Testis (tissue), 3 donors: ENCODE results near the gene FGFBP2. TPM values are rescaled to one million over a fixed set of nuclear protein-coding genes. Genes with fewer than 3 reads are reported as not detected.

Experiments
- DNase-seq: peaks from one replicate; pipeline ENCODE4 v3.0.0-alpha.2; 2019
- H3K27ac ChIP-seq, 2 donors: fragments of 200-600 bp; sonication (generic); one replicate each; pipeline ENCODE4 v1.5.1; 2019
- H3K27me3 ChIP-seq: fragments of 200-600 bp; sonication (generic); one replicate; pipeline ENCODE4 v1.5.1; 2019
- H3K36me3 ChIP-seq: fragments of 200-600 bp; sonication (generic); one replicate; pipeline ENCODE4 v1.5.1; 2017; ENCODE audit warnings: low read depth; ENCODE audit errors: missing control alignments
- H3K4me1 ChIP-seq: fragments of 200-600 bp; sonication (generic); one replicate; pipeline ENCODE4 v1.5.1; 2019
- H3K4me3 ChIP-seq, 2 donors: fragments of 200-600 bp; sonication (generic); one replicate each; pipeline ENCODE4 v1.5.1; 2017 to 2019
- H3K9me3 ChIP-seq: fragments of 200-600 bp; sonication (generic); one replicate; pipeline ENCODE4 v1.5.1; 2017
- POLR2A ChIP-seq: fragments of 450-650 bp; IDR thresholded peaks from one replicate; pipeline ENCODE4 v1.6.1; 2017; ENCODE audit warnings: antibody characterized with exemption, mild to moderate bottlenecking, moderate library complexity
- WGBS, 2 donors: methylation state at CpG; one replicate each; pipeline ENCODE4 v1.1.5; 2018; 5-methylcytosine and 5-hydroxymethylcytosine counted together
- intact Hi-C: fragments of 100-400 bp; cut with DNase I; formaldehyde crosslinking; loops from one replicate; pipeline ENCODE4 v1.15.1; 2023; ENCODE audit warnings: low total_unique reads
- polyA plus RNA-seq: library from polyadenylated mRNA; stranded (reverse); fragments of 350-450 nt; fragmentation: Illumina TruSeq; extraction: RNeasy Lipid Tissue Mini Kit (QIAGEN cat#74804); gene quantifications from one replicate; pipeline ENCODE4 v1.2.3, GENCODE V29; 2014; ENCODE audit warnings: low read depth, low replicate concordance; ENCODE audit not compliant: insufficient read depth
- total RNA-seq, 2 donors: library from RNA; depleted of rRNA; stranded (reverse); fragments of >200 nt; gene quantifications; one replicate each; pipeline ENCODE4 v1.2.3, GENCODE V29; 2016
- TF ChIP-seq, protein P1 (sequence below), 3 experiments: fragments of 450-650 bp in 2 of 3; fragments of 200-600 bp in 1 of 3; sonication (generic) in 1 of 3; IDR thresholded peaks; one replicate each; pipeline ENCODE4 v1.5.1; 2016 to 2019; ENCODE audit warnings: antibody characterized with exemption in 3 of 3, mild to moderate bottlenecking in 2 of 3, moderate library complexity in 1 of 3

Gene FGFBP2
- total and polyA plus RNA-seq, 3 donors from 2014 or later, result 19.4 to 139 (median 20.3) TPM

GRCh38 chr4:15948826-15949225 lies 14.1 kb downstream of the FGFBP2 start:
- Histone ChIP-seq H3K36me3 (no peaks in the 10 kb centered on the region), H3K27me3 (no peaks in the 10 kb centered on the region), H3K27ac (no peak overlapping the region), H3K4me3 (no peak overlapping the region), H3K4me1 (no peaks in the 10 kb centered on the region), H3K9me3 (no peaks in the 10 kb centered on the region)
- 84 to 96% methylated on average over 9 of the region's 9 CpGs for WGBS, 2 donors
- intact Hi-C loops, result no loop called here
- no peak for TF ChIP-seq POLR2A
- TF ChIP-seq, protein P1, sequence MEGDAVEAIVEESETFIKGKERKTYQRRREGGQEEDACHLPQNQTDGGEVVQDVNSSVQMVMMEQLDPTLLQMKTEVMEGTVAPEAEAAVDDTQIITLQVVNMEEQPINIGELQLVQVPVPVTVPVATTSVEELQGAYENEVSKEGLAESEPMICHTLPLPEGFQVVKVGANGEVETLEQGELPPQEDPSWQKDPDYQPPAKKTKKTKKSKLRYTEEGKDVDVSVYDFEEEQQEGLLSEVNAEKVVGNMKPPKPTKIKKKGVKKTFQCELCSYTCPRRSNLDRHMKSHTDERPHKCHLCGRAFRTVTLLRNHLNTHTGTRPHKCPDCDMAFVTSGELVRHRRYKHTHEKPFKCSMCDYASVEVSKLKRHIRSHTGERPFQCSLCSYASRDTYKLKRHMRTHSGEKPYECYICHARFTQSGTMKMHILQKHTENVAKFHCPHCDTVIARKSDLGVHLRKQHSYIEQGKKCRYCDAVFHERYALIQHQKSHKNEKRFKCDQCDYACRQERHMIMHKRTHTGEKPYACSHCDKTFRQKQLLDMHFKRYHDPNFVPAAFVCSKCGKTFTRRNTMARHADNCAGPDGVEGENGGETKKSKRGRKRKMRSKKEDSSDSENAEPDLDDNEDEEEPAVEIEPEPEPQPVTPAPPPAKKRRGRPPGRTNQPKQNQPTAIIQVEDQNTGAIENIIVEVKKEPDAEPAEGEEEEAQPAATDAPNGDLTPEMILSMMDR (IDR thresholded peaks at IDR 0.05), result no peak
- no peak for DNase-seq

DNA sequence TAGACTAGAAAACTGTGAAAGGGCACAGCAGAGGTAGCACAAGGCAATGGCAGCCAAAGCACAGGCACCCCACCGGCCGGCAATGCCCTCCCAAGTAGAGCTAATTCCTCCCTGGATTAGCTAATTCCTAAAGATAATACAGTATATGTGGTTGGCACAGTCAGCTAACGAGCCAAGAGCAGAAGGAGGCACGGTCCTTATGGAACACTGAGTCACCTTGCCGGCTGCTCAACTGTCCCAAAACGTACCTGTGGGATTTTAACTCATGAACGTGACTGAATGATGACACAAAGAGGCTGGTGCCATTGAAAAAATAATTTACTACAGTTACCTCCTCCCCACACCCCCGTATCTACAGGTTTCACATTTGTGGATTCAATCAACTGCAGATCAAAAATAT lies 15.3 kb downstream of the FGFBP2 start:
- Histone ChIP-seq H3K4me1 (no peaks in the 10 kb centered on the region), H3K27ac (no peak overlapping the region), H3K4me3 (no peak overlapping the region), H3K9me3 (no peaks in the 10 kb centered on the region), H3K36me3 (no peaks in the 10 kb centered on the region), H3K27me3 (no peaks in the 10 kb centered on the region)
- no peak for TF ChIP-seq POLR2A
- TF ChIP-seq, protein P1 (IDR thresholded peaks at IDR 0.05), result no peak
- 79 to 92% methylated on average over 8 of the region's 8 CpGs for WGBS, 2 donors
- intact Hi-C loops, result no loop called here
- no peak for DNase-seq

DNA sequence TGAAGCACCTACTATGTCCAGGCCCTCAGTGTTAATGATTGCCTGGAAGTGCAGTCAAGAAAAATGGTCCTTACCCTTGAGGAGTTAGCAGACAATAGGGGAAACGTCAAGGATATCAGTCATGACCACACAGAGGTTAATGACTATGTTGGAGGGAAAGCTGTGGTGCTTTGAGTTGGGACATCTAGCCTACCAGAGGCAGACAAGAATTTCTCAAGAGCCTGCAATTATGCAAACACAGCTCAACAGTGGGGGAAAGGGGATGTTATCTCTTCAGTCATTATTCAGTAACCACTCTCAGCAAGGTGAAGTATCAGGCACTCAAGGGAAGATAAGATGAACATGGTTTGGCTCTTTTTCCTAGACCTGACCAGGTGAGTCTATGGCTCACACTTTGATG lies 17.5 kb downstream of the FGFBP2 start:
- intact Hi-C loops, result no loop called here
- H3K27ac ChIP-seq, result no peak overlapping the region
- H3K4me3 ChIP-seq, result no peak overlapping the region
- DNase-seq, result no peak
- H3K9me3 ChIP-seq, result no peaks in the 10 kb centered on the region
- 79 to 94% methylated on average over 1 of the region's 1 CpG for WGBS, 2 donors
- H3K27me3 ChIP-seq, result no peaks in the 10 kb centered on the region
- no peaks in the 10 kb centered on the region for H3K36me3 ChIP-seq
- TF ChIP-seq, protein P1 (IDR thresholded peaks at IDR 0.05), result no peak
- TF ChIP-seq POLR2A, result no peak
- no peaks in the 10 kb centered on the region for H3K4me1 ChIP-seq

DNA sequence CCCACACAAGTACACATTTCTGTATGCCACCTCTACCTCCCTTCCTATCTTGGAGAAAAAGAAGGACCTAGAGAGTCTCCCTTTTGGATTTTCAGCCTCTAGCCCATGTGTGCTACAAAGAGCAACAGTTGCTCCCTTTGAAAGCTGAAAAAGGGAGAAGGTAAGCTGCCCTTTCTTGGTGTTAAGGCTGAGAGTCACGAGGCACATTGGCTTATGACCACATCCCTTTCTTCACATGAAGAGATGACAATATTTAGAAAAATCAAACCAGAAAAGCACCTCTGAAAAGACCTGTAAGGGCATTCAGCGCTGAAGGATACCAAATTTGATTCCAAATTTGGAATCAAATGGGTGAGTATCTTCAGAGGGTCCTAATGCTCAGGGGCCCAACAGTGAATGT lies 18.1 kb downstream of the FGFBP2 start:
- TF ChIP-seq, protein P1 (IDR thresholded peaks at IDR 0.05), result no peak
- TF ChIP-seq POLR2A, result no peak
- no peak for DNase-seq
- H3K9me3 ChIP-seq, result no peaks in the 10 kb centered on the region
- H3K27ac ChIP-seq, result no peak overlapping the region
- 81 to 89% methylated on average over 2 of the region's 2 CpGs for WGBS, 2 donors
- H3K4me3 ChIP-seq, result no peak overlapping the region
- intact Hi-C loops, result no loop called here
- H3K4me1 ChIP-seq, result no peaks in the 10 kb centered on the region
- H3K27me3 ChIP-seq, result no peaks in the 10 kb centered on the region
- no peaks in the 10 kb centered on the region for H3K36me3 ChIP-seq

- Histone ChIP-seq H3K27ac (no peak overlapping the region), H3K4me3 (no peak overlapping the region), H3K27me3 (no peaks in the 10 kb centered on the region), H3K9me3 (no peaks in the 10 kb centered on the region), H3K4me1 (no peaks in the 10 kb centered on the region), H3K36me3 (no peaks in the 10 kb centered on the region)
- DNase-seq, result no peak
- WGBS, 2 donors, result 88 to 93% methylated on average over 1 of the region's 1 CpG
- no peak for TF ChIP-seq POLR2A
- TF ChIP-seq, protein P1 (IDR thresholded peaks at IDR 0.05), result no peak
- intact Hi-C loops, result no loop called here
Observed at GRCh38 chr4:15942283-15942682, 20.7 kb downstream of the FGFBP2 start.
